Ishikawa (cell line): ENCODE data around the gene STX10.
A peak's percentile ranks its signal among the peaks of the same experiment; 100 is the strongest.

Source experiments
- CEBPB ChIP-seq: IDR thresholded peaks from 2 replicates; pipeline ENCODE4 v1.6.1; 2012
- CREB1 ChIP-seq: IDR thresholded peaks from 2 replicates; pipeline ENCODE4 v1.6.1; 2012; ENCODE audit warnings: low read depth
- EGR1 ChIP-seq: IDR thresholded peaks from 2 replicates; pipeline ENCODE4 v1.6.1; 2012
- EP300 ChIP-seq: IDR thresholded peaks from 2 replicates; pipeline ENCODE4 v1.6.1; 2012; ENCODE audit warnings: borderline replicate concordance
- FOXM1 ChIP-seq: IDR thresholded peaks from 2 replicates; pipeline ENCODE4 v1.6.1; 2012; ENCODE audit warnings: low read depth, borderline replicate concordance
- MAX ChIP-seq: IDR thresholded peaks from 2 replicates; pipeline ENCODE4 v1.6.1; 2012
- NFIC ChIP-seq: IDR thresholded peaks from 2 replicates; pipeline ENCODE4 v1.6.1; 2012
- RAD21 ChIP-seq: IDR thresholded peaks from 2 replicates; pipeline ENCODE4 v1.6.1; 2012; ENCODE audit warnings: low read depth
- REST ChIP-seq: IDR thresholded peaks from 2 replicates; pipeline ENCODE4 v1.6.1; 2012; ENCODE audit warnings: low read depth, mild to moderate bottlenecking
- TAF1 ChIP-seq: IDR thresholded peaks from 2 replicates; pipeline ENCODE4 v1.6.1; 2012; ENCODE audit warnings: low read depth, mild to moderate bottlenecking
- TCF12 ChIP-seq: IDR thresholded peaks from 2 replicates; pipeline ENCODE4 v1.6.1; 2012; ENCODE audit warnings: low read depth
- TEAD4 ChIP-seq: IDR thresholded peaks from 2 replicates; pipeline ENCODE4 v1.6.1; 2012
- USF1 ChIP-seq: IDR thresholded peaks from 2 replicates; pipeline ENCODE4 v1.6.1; 2012
- YY1 ChIP-seq: IDR thresholded peaks from 2 replicates; pipeline ENCODE4 v1.6.1; 2012; ENCODE audit warnings: low read depth
- ZBTB7A ChIP-seq: IDR thresholded peaks from 2 replicates; pipeline ENCODE4 v1.6.1; 2012; ENCODE audit warnings: low read depth

STX10 gene

GRCh38 chr19:13187419-13187818 lies 37.2 kb upstream of the STX10 start:
- no peak for TF ChIP-seq CEBPB
- TF ChIP-seq REST = no peak
- no peak for TF ChIP-seq EP300
- no peak for TF ChIP-seq RAD21
- TF ChIP-seq MAX = no peak
- no peak for TF ChIP-seq USF1
- no peak for TF ChIP-seq TEAD4
- no peak for TF ChIP-seq ZBTB7A
- TF ChIP-seq TCF12 = no peak
- TF ChIP-seq NFIC = no peak
- TF ChIP-seq EGR1 = no peak
- TF ChIP-seq TAF1 = no peak
- no peak for TF ChIP-seq FOXM1
- no peak for TF ChIP-seq CREB1

- TF ChIP-seq TEAD4 = no peak
- TF ChIP-seq NFIC = peak; percentile 26; the same call in 1 of the 2 replicates
Observed at GRCh38 chr19:13181747-13182388, 31.7 kb upstream of the STX10 start.

- 0 out of 2 replicates have a peak, but pooled peaks have one; percentile 19 for TF ChIP-seq NFIC
- no peak for TF ChIP-seq USF1
Observed at GRCh38 chr19:13176345-13176744, 26.2 kb upstream of the STX10 start.

- TF ChIP-seq ZBTB7A (no peak), FOXM1 (no peak)
Observed at GRCh38 chr19:13173139-13173737, 23.1 kb upstream of the STX10 start.

- TF ChIP-seq EP300 = peak; percentile 29; the same call in 1 of the 2 replicates
- no peak for TF ChIP-seq TAF1
- no peak for TF ChIP-seq YY1
- TF ChIP-seq TCF12 = no peak
- no peak for TF ChIP-seq USF1
- TF ChIP-seq CREB1 = no peak
- no peak for TF ChIP-seq MAX
- peak; percentile 71 for TF ChIP-seq TEAD4
- no peak; the same call in 1 of the 2 replicates for TF ChIP-seq ZBTB7A
- TF ChIP-seq NFIC = peak; percentile 92
- no peak for TF ChIP-seq FOXM1
- TF ChIP-seq RAD21 = no peak
Observed at GRCh38 chr19:13172346-13173138, 22.4 kb upstream of the STX10 start.

- no peak for TF ChIP-seq MAX
- no peak for TF ChIP-seq USF1
- no peak for TF ChIP-seq RAD21
- TF ChIP-seq TAF1 = no peak
- no peak for TF ChIP-seq YY1
- TF ChIP-seq EGR1 = no peak
- no peak for TF ChIP-seq REST
- no peak for TF ChIP-seq EP300
- TF ChIP-seq NFIC = no peak
- no peak for TF ChIP-seq FOXM1
- no peak for TF ChIP-seq CEBPB
Observed at GRCh38 chr19:13171146-13171545, 21.0 kb upstream of the STX10 start.
